Measurements from ENCODE around the gene PDCL3.

PDCL3 gene

DNA sequence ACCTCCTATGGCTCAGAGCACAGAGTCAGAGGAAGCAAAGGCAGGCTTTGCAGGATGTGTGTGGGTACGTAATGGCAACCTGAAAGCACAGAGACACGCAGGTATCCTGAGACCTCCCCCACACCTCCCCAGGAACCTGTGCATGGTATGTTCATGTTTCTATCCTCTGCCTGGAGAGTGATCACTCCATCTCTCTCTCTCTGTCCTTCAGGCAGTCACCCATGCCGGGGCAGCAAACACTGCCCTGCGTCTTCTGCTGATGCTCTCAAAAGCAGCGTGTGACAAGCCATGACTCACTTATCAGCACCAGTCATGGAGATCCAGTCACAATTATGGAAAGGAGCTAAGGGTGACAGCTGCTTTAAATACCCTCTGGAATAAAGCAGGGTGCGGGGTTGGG lies 52.7 kb downstream of the PDCL3 start:
- no peaks in the 10 kb centered on the region for H3K36me3 ChIP-seq (ENCODE audit: insufficient read depth, low read length)
- no peak overlapping the region for H3K4me3 ChIP-seq (ENCODE audit: low read length)
- H3K9me3 ChIP-seq (replicated peaks; ENCODE audit: low read length), result no peaks in the 10 kb centered on the region
- H3K27me3 ChIP-seq (ENCODE audit: control insufficient read depth, insufficient read depth, low read length), result peaks cover 22% of the 10 kb centered on the region
- H3K4me2 ChIP-seq (ENCODE audit: low read length), result no peak overlapping the region
- peaks cover 6% of the 10 kb centered on the region for H3K4me1 ChIP-seq (ENCODE audit: control insufficient read depth, insufficient read depth, low read length)
- H3K9ac ChIP-seq (ENCODE audit: low read depth, low read length), result no peak overlapping the region

- Histone ChIP-seq H3K4me1 (ENCODE audit: control insufficient read depth, insufficient read depth, low read length) (peaks cover 2% of the 10 kb centered on the region), H3K36me3 (ENCODE audit: insufficient read depth, low read length) (no peaks in the 10 kb centered on the region), H3K27me3 (ENCODE audit: control insufficient read depth, insufficient read depth, low read length) (peaks cover 22% of the 10 kb centered on the region), H3K4me2 (ENCODE audit: low read length) (no peak overlapping the region), H3K9me3 (replicated peaks; ENCODE audit: low read length) (no peaks in the 10 kb centered on the region), H3K4me3 (ENCODE audit: low read length) (no peak overlapping the region), H3K9ac (ENCODE audit: low read depth, low read length) (no peak overlapping the region)
Observed at GRCh38 chr2:100615886-100616285, 53.1 kb downstream of the PDCL3 start.

DNA sequence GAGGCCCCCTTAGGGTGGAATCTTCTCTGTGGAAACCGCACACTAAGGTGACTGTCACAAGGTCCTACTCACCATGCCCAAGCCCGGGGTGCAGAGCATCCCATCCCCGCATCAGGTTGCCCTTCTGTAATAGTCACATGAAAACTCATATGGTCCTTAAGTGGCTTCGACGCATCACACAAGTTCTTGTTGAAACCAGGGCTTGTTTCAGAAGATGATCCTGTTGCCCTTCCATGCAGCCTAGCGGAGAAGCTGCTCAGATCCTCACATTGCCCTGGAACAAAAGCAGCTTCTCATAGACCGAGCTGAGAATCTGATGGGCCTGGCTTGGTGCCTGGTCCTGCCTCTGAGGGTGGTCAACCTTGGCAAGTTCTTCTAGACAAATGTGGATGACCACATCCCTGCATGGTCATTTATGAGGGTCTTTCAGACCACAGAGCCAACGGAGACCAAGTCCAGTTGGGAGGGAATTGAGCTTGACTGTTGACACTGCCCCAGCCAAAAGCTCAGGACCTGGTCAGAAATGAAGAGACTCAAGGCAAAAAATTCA lies 54.1 kb downstream of the PDCL3 start:
- peaks cover 25% of the 10 kb centered on the region for H3K27me3 ChIP-seq (ENCODE audit: control insufficient read depth, insufficient read depth, low read length)

DNA sequence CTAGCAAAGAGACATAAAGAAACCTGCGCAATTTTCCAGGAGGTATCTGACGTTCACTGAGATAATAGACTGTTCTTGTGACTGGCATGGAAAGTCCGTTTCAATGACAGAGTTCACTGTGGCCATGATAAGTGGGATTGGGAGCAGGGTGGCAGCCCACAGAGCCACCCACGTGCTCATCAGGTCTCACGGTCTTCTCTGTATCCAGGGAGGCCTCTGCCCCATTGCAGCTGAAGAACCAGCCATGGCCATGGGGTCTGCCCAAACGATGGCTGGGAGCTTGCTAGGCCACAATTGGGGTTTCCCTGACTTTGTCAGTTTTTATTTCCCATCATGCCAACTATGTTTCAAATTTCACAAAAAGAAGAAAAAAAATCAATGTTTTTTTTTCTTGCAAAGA lies 57.2 kb downstream of the PDCL3 start:
- H3K4me3 ChIP-seq (ENCODE audit: low read length), result no peak overlapping the region
- no peak overlapping the region for H3K4me2 ChIP-seq (ENCODE audit: low read length)
- no peaks in the 10 kb centered on the region for H3K36me3 ChIP-seq (ENCODE audit: insufficient read depth, low read length)
- no peaks in the 10 kb centered on the region for H3K9me3 ChIP-seq (replicated peaks; ENCODE audit: low read length)
- H3K4me1 ChIP-seq (ENCODE audit: control insufficient read depth, insufficient read depth, low read length), result no peaks in the 10 kb centered on the region
- no peak overlapping the region for H3K9ac ChIP-seq (ENCODE audit: low read depth, low read length)
- H3K27me3 ChIP-seq (ENCODE audit: control insufficient read depth, insufficient read depth, low read length), result peaks cover 23% of the 10 kb centered on the region

More for the DNA sequence above, 54.1 kb downstream of the PDCL3 start:
- no peak overlapping the region for H3K9ac ChIP-seq (ENCODE audit: low read depth, low read length)
- no peaks in the 10 kb centered on the region for H3K36me3 ChIP-seq (ENCODE audit: insufficient read depth, low read length)
- H3K4me2 ChIP-seq (ENCODE audit: low read length), result no peak overlapping the region
- no peaks in the 10 kb centered on the region for H3K4me1 ChIP-seq (ENCODE audit: control insufficient read depth, insufficient read depth, low read length)
- H3K9me3 ChIP-seq (replicated peaks; ENCODE audit: low read length), result no peaks in the 10 kb centered on the region
- H3K4me3 ChIP-seq (ENCODE audit: low read length), result no peak overlapping the region

- H3K27me3 ChIP-seq (ENCODE audit: control insufficient read depth, insufficient read depth, low read length), result peaks cover 21% of the 10 kb centered on the region
- H3K36me3 ChIP-seq (ENCODE audit: insufficient read depth, low read length), result no peaks in the 10 kb centered on the region
- H3K9ac ChIP-seq (ENCODE audit: low read depth, low read length), result no peak overlapping the region
- H3K4me2 ChIP-seq (ENCODE audit: low read length), result no peak overlapping the region
- H3K9me3 ChIP-seq (replicated peaks; ENCODE audit: low read length), result no peaks in the 10 kb centered on the region
- H3K4me3 ChIP-seq (ENCODE audit: low read length), result no peak overlapping the region
- H3K4me1 ChIP-seq (ENCODE audit: control insufficient read depth, insufficient read depth, low read length), result no peaks in the 10 kb centered on the region
Observed at GRCh38 chr2:100620481-100620880, 57.7 kb downstream of the PDCL3 start.

- H3K36me3 ChIP-seq (ENCODE audit: insufficient read depth, low read length), result no peaks in the 10 kb centered on the region
Observed at GRCh38 chr2:100621371-100621951, 58.7 kb downstream of the PDCL3 start.

DNA sequence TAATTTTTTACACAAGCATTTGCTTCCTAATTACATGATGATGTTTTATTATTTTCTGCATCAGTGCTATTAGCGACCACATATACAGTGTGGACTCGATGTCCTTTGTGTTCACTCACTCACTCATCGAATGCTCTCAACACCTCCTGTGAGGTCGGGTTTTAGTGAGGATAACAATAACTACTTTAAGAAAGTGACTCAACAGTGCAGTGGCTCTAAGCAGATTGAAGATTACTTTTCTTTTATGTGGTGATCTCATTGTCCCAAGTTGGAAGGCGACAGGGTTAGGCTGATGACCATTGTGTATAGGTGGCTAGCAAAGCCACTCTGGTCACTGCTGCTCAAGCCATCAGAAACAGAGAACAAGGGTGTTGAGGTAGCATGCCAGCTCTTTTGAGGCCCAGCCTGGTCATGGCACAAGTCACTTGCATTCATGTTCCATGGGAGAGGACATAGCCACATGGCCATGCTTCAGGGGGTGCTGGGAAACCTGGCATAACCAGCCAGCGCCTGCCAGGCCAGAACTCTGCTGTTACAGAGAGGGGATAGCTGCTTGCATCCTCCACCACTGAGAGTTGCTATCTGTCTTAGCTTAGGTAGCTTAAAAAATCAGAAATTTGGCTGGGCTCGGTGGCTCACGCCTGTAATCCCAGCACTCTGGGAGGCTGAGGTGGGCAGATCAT lies 60.4 kb downstream of the PDCL3 start:
- H3K9me3 ChIP-seq (replicated peaks; ENCODE audit: low read length), result no peaks in the 10 kb centered on the region

More at GRCh38 chr2:100621371-100621951, 58.7 kb downstream of the PDCL3 start:
- Histone ChIP-seq H3K9me3 (replicated peaks; ENCODE audit: low read length) (no peaks in the 10 kb centered on the region), H3K9ac (ENCODE audit: low read depth, low read length) (no peak overlapping the region), H3K27me3 (ENCODE audit: control insufficient read depth, insufficient read depth, low read length) (peaks cover 25% of the 10 kb centered on the region), H3K4me1 (ENCODE audit: control insufficient read depth, insufficient read depth, low read length) (no peaks in the 10 kb centered on the region), H3K4me2 (ENCODE audit: low read length) (no peak overlapping the region), H3K4me3 (ENCODE audit: low read length) (no peak overlapping the region)

DNA sequence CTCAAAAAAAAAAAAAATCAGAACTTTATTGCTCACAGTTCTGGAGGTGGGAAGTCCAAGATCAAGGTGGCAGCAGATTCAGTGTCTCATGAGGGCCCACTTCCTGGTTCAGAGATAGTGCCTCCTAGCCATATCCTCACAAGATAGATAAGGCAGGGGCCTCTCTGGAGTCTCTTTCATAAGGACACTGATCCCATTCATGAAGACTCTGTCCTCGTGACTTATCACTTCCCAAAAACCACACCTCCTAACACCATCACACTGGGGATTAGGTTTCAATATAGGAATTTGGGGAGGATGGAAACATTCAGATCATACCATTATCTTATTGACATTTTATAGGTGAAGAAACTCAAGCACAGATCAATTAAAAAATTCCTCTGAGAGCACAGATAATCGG lies 61.1 kb downstream of the PDCL3 start:
- Histone ChIP-seq H3K9me3 (replicated peaks; ENCODE audit: low read length) (no peaks in the 10 kb centered on the region), H3K4me2 (ENCODE audit: low read length) (no peak overlapping the region), H3K9ac (ENCODE audit: low read depth, low read length) (no peak overlapping the region), H3K36me3 (ENCODE audit: insufficient read depth, low read length) (no peaks in the 10 kb centered on the region), H3K27me3 (ENCODE audit: control insufficient read depth, insufficient read depth, low read length) (peaks cover 43% of the 10 kb centered on the region), H3K4me3 (ENCODE audit: low read length) (no peak overlapping the region), H3K4me1 (ENCODE audit: control insufficient read depth, insufficient read depth, low read length) (no peaks in the 10 kb centered on the region)

More for the DNA sequence above, 60.4 kb downstream of the PDCL3 start:
- H3K9ac ChIP-seq (ENCODE audit: low read depth, low read length), result no peak overlapping the region
- H3K4me1 ChIP-seq (ENCODE audit: control insufficient read depth, insufficient read depth, low read length), result no peaks in the 10 kb centered on the region
- H3K36me3 ChIP-seq (ENCODE audit: insufficient read depth, low read length), result no peaks in the 10 kb centered on the region
- H3K4me2 ChIP-seq (ENCODE audit: low read length), result no peak overlapping the region
- H3K27me3 ChIP-seq (ENCODE audit: control insufficient read depth, insufficient read depth, low read length), result peaks cover 35% of the 10 kb centered on the region
- H3K4me3 ChIP-seq (ENCODE audit: low read length), result no peak overlapping the region

DNA sequence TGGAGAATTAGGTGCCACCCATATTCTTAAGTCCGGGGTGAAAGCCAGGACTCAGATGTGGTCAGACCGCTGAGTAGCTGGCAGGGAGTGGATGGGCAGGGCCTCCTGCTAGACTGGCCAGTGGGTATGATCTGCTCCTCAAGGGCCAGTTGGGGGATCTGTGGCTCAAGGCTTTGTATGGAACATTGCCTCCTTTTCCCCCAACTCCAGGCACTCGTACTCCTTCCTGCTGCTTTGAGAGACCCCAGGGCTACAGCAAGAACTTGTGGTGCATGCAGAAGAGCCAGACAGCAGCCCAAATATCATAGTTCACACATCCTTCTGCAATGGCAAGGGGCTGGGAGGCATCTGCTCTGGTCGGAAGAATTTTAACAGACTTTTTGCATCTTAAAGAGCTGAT lies 61.7 kb downstream of the PDCL3 start:
- Histone ChIP-seq H3K27me3 (ENCODE audit: control insufficient read depth, insufficient read depth, low read length) (peaks cover 45% of the 10 kb centered on the region), H3K36me3 (ENCODE audit: insufficient read depth, low read length) (no peaks in the 10 kb centered on the region), H3K4me3 (ENCODE audit: low read length) (no peak overlapping the region), H3K4me2 (ENCODE audit: low read length) (no peak overlapping the region), H3K9ac (ENCODE audit: low read depth, low read length) (no peak overlapping the region), H3K4me1 (ENCODE audit: control insufficient read depth, insufficient read depth, low read length) (no peaks in the 10 kb centered on the region), H3K9me3 (replicated peaks; ENCODE audit: low read length) (no peaks in the 10 kb centered on the region)

- no peak overlapping the region for H3K4me3 ChIP-seq (ENCODE audit: low read length)
- H3K4me2 ChIP-seq (ENCODE audit: low read length), result no peak overlapping the region
- no peaks in the 10 kb centered on the region for H3K4me1 ChIP-seq (ENCODE audit: control insufficient read depth, insufficient read depth, low read length)
- no peak overlapping the region for H3K9ac ChIP-seq (ENCODE audit: low read depth, low read length)
- no peaks in the 10 kb centered on the region for H3K36me3 ChIP-seq (ENCODE audit: insufficient read depth, low read length)
- peaks cover 49% of the 10 kb centered on the region for H3K27me3 ChIP-seq (ENCODE audit: control insufficient read depth, insufficient read depth, low read length)
- no peaks in the 10 kb centered on the region for H3K9me3 ChIP-seq (replicated peaks; ENCODE audit: low read length)
Observed at GRCh38 chr2:100625717-100626116, 62.9 kb downstream of the PDCL3 start.

All from skeletal muscle satellite cell (primary cell).